C1 segment of cervical spinal cord (tissue), 14 donors: Measurements from ENCODE around the gene FAF1.

Experiments used
- DNase-seq, 14 donors: peaks; one replicate each; lab custom pipeline; 2025; lab: John Stamatoyannopoulos, UW

The FAF1 gene

DNA sequence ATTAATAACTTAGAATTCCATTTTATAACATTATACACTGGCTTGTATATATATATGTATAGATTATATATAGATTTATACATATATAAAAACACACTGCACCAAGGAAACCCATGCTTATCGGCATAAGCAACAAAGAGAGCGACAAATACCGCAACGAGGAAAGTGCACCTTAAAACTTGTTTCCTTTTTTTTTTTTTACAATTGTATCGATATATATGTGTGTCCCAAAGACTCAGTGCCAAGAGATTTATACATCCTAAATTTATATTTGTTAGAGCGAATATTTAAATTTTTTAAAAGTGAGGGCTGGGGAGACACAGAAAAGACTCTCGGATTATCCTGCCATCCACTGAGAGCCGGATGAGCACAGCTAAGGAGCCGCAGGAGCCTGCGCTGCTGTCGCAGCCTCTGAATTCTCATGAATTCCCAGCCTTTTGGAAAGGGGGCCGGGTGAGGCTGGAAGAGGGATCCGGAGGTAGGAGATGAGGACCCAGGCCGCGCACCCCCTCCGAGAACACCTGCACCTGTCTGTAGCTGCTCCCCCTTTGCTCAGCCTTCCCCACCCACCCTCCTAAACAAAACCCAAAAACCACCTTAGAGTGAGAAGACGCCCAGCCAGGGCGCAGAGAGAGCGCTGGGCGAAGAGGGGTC is 542.0 kb downstream of the FAF1 start:
- no peak for DNase-seq

DNA sequence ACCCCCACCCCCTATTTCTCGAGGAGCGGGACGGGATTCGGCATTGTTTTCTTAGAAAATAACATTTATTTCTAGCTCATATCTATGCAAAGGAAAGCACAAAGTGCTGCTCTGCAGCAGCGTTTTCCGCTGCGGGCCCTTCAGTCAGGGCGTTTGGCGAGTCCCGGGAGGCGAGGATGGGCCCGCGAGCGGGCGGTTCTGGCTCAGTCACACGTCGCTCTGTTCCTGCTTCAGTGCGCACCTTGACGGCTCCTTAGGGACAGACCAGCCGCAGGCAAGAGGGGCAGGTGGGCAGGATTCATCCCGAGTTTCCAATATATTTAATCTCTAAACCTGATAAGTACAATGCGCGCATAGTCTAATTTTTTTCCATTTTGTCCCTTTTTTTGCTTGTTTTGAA is 542.6 kb downstream of the FAF1 start:
- no peak for DNase-seq

DNA sequence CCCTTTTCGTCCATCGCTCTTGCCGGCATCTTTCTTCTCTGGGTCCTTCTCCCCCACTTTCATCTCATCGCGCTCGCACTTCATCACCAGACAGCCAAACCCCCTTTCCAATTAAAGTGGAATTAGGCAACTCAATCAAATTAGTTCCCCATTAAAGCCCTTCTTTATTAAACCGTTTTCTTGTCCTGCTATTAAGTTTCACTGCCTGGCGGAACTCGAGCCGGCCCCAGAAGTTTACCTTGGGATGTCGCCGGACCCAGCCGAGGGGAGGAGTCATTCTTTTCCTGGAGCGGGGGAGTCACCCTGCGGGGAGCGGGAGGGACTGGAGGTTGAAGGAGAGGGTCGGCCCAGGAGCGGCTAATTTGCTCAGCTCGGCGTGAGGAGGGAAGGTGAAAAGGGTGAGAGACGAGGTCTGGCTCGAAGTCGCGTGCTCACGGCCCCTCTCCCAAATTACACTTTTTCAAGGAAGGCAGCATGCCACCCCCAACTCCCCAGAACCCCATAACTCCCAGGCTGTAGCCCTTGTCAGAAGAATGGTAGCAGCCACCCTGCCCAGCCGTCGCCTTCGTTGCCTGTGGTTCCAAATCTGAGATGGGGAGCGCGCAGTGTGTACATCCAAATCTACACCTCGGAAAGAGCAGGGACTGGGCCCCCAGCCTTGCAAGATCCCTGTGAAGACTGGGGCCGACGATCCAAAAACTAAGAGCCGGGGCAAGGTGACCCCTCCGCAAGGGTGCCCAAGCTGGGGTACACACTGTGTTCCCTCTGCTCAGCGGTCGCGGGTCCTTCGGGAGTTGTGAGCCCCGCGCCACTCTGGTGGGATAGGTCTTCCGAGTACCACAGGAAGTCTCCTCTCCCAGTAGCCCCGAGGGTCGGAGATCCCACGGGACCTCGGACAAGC is 543.3 kb downstream of the FAF1 start:
- DNase-seq, result no peak

DNA sequence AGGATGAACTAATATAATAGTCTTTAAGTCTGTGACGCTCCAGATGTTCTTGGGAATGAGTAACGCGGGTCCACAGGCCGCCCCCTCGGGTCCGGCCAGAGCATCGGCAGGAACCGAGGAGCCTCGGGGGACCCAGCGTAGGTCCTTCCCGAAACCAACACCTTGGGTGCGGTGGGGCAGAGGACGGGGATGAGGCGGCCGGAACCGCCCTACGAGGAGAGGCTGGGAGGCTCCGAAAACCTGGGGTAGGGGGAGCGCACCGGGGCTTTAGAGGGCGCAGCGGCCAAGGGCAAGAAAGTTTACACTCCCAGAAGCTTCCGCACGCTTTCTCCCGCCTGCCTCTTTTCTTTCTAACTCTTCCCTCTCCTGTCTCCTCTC is 543.9 kb downstream of the FAF1 start:
- no peak for DNase-seq

DNA sequence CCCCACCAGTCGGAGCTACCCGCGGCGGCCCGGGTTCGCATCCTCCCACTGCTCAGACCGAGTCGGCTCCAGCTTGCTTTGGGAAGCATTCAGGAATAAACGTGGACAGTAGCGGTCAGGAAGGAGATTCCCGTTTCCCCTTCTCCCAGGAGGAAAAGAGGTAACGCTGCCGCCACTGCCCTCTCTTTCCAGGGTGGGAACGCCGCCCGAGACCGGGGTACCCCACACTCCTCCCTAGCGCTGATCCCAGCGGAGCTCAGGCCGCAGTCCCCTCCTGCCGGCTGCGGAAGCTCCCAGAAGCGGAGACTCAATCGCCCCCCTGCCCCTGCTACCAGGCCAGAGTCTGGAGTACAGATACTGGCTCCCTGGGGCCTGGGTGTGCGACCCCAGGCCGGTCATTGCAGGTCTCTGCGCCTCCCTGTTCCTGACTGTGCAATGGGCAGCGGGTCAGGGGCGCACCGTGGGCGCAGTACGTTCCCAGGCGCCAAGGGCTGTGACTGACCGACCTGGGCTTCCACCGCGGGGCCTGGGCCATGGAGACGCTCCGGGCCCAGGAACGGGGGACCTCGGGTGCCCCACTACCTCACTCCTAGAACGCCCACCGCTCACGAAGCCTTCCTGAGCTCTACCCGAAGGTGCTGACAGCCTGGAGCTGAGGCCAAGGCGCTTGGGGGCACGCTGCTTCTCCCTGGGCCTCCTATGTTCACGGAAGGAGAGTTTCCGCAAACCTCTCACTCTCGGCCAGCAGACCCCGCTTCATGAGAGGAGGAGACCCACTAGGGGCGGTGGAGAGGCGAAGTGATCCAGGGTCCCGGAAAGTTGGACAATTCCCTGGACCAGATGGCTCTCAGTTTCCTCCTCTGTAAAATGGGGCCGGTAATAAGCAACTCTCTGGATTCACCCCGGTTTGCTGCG is 544.6 kb downstream of the FAF1 start:
- no peak for DNase-seq

DNA sequence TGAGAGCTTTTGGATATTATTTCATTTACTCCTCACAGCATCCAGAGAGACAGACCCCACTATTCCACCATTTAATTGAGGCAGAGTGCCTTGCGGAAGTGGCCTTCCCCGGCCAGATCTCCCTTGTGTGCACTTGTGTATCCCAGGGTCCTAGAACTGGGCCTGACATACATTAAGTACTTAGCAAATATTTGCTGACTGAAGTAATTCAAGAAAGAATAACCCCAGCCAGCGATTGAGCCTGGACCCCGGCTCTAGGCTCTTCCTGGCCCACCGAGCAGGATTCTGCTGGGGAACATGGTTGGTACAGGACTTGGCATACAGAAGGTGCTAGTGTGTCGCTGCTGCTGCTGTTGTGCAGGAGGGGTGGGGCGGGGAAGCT is 545.2 kb downstream of the FAF1 start:
- no peak for DNase-seq

DNA sequence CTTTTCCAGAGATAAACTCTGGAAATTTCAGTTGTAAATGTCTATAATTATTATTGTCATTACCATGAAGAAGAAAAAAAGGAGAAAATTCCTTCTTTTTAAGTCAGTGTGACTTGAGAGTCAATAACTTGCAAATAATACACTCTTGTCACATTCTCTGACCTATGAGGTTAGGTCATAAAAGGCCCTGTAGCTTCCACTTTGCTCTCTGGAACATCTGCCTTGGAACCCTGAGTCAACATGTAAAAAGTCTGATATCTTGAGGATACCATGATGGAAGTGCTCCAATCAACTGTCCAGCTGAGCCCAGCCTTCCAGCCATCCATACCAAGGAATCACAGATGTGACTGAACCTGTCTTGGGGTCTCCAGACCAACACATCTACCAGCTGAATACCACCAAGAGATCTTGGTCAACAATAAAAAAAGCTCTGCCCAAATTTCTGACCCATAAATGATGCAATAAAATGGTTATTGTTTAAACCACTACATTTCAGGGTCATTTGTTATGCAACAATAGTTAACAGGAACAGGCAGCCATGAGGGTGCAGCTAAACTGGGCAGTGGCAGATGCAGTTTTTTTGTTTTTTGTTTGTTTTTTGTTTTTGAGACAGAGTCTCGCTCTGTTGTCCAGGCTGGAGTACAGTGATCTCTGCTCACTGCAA is 547.1 kb downstream of the FAF1 start:
- DNase-seq, result no peak

DNA sequence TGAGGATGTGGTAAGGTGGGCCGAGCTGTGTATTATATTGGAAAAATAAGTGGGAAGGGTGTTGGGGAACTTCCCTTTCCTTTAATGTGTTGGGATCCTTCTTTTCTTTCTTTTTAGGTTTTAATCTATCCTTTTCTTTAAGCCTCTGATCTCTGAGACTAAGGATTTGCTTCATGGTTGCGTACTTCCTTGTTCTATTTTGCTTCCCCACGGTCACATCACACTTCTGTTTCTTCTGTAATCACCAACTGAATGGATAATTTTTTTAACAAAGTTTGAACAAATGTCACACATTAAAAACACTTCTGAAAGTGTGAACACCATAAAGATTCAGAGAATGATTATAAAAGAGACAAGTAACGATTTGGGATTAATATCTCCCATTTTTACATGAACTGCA is 554.3 kb downstream of the FAF1 start:
- DNase-seq, result no peak

DNA sequence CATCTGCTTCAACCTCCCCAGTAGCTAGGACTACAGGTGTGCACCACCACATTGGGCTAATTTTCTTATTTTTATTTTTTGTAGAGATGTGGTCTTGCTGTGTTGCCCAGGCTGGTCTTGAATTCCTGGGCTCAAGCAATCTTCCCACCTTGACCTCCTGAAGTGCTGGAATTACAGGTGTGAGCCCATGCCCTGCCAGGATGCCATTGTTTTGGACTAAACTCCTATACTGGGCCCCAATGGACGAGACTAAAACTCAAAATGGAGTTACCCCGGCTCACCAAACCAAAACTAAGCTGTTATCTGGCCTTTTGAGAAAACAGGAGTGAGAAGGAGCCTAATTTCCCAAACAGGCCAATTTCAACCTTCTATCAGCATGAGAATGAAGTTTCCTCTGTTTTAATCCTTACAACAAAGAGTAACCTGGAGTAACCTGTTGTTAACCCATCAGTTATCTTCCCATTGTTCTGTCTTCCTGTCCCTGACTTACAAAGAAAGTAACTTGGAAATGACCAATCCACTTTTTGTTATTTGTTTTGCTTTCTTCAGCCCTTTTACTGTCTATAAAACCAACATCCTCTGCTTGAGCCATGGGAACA is 566.4 kb downstream of the FAF1 start:
- no peak for DNase-seq
